WTC11 (cell line): ENCODE data around the gene UQCRHL. TPM values are rescaled to one million over a fixed set of nuclear protein-coding genes. Genes with fewer than 3 reads are reported as not detected.

Experiments
- ATAC-seq: fragments of 200-7000 bp; cut with Tn5 transposase; 2 replicates; pipeline ENCODE4 v1.10.0; 2021; ENCODE audit warnings: mild to moderate bottlenecking, moderate library complexity
- CTCF ChIA-PET: fragments of 300-600 bp; sonication (Branson Sonifier 250); formaldehyde crosslinking; loops from one replicate; lab custom pipeline; 2021; ENCODE audit warnings: antibody characterized with exemption; lab: Charles Lee
- POLR2A ChIA-PET: fragments of 350-600 bp; sonication (Branson Sonifier 250); formaldehyde crosslinking; loops from one replicate; lab custom pipeline; 2021; ENCODE audit warnings: antibody characterized with exemption; lab: Charles Lee
- DNase-seq: peaks from one replicate; pipeline ENCODE4 v3.0.0; 2021; ENCODE audit warnings: low spot score
- H3K27ac Mint-ChIP-seq: 2 replicates; pipeline ENCODE4 v1.8.0; 2021; ENCODE audit warnings: mixed read lengths
- H3K27me3 Mint-ChIP-seq: 2 replicates; pipeline ENCODE4 v1.8.0; 2021; ENCODE audit warnings: low read depth, mild to moderate bottlenecking, moderate library complexity, mixed read lengths
- H3K36me3 Mint-ChIP-seq: 2 replicates; pipeline ENCODE4 v1.8.0; 2021; ENCODE audit warnings: mixed read lengths
- H3K4me1 Mint-ChIP-seq: 2 replicates; pipeline ENCODE4 v1.8.0; 2022; ENCODE audit warnings: mixed read lengths
- H3K4me3 Mint-ChIP-seq: 2 replicates; pipeline ENCODE4 v1.8.0; 2021; ENCODE audit warnings: mild to moderate bottlenecking, moderate library complexity, mixed read lengths
- H3K9me3 Mint-ChIP-seq: 2 replicates; pipeline ENCODE4 v1.8.0; 2021; ENCODE audit warnings: mixed read lengths
- CBFB ChIP-seq: sonication (generic); formaldehyde crosslinking; IDR thresholded peaks from 2 replicates; pipeline ENCODE4 v1.8.1; 2022; ENCODE audit warnings: mild to moderate bottlenecking, low read depth, missing genetic modification reagents
- CREM ChIP-seq: sonication (generic); formaldehyde crosslinking; IDR thresholded peaks from 2 replicates; pipeline ENCODE4 v1.8.1; 2022; ENCODE audit warnings: mild to moderate bottlenecking, missing genetic modification reagents, moderate library complexity
- ELF4 ChIP-seq: sonication (generic); formaldehyde crosslinking; IDR thresholded peaks from 2 replicates; pipeline ENCODE4 v1.8.1; 2022; ENCODE audit warnings: low read depth, mild to moderate bottlenecking, moderate library complexity, missing genetic modification reagents
- GTF2I ChIP-seq: fragments of 250-450 bp; sonication (Bioruptor Pico); conservative IDR thresholded peaks from 2 replicates; pipeline ENCODE4 v1.4.0; 2021; ENCODE audit warnings: mild to moderate bottlenecking
- IRF2 ChIP-seq: sonication (generic); formaldehyde crosslinking; IDR thresholded peaks from 2 replicates; pipeline ENCODE4 v1.8.0; 2022; ENCODE audit warnings: low read depth, missing genetic modification reagents, borderline replicate concordance
- OVOL2 ChIP-seq: fragments of 250-450 bp; sonication (Bioruptor Pico); IDR thresholded peaks from 2 replicates; pipeline ENCODE4 v1.9.0; 2021; ENCODE audit warnings: mild to moderate bottlenecking, borderline replicate concordance
- SMAD4 ChIP-seq: sonication (generic); formaldehyde crosslinking; IDR thresholded peaks from 2 replicates; pipeline ENCODE4 v1.8.0; 2022; ENCODE audit warnings: mild to moderate bottlenecking, missing genetic modification reagents
- SP1 ChIP-seq: sonication (generic); formaldehyde crosslinking; conservative IDR thresholded peaks from 2 replicates; pipeline ENCODE4 v1.8.1; 2022; ENCODE audit warnings: missing genetic modification reagents
- TEAD4 ChIP-seq: sonication (generic); formaldehyde crosslinking; IDR thresholded peaks from 2 replicates; pipeline ENCODE4 v1.8.0; 2022; ENCODE audit warnings: mild to moderate bottlenecking, missing genetic modification reagents
- ZNF232 ChIP-seq: sonication (generic); formaldehyde crosslinking; IDR thresholded peaks from 2 replicates; pipeline ENCODE4 v1.8.0; 2022; ENCODE audit warnings: mild to moderate bottlenecking, missing genetic modification reagents
- ZNF416 ChIP-seq: fragments of 250-450 bp; sonication (Bioruptor Pico); IDR thresholded peaks from 2 replicates; pipeline ENCODE4 v1.9.0; 2021; ENCODE audit warnings: mild to moderate bottlenecking, inconsistent platforms
- total RNA-seq: library from RNA; stranded (reverse); gene quantifications from 3 replicates; pipeline ENCODE4 v1.2.3, GENCODE V29; 2021
- TF ChIP-seq, protein P1 (sequence below): sonication (generic); formaldehyde crosslinking; IDR thresholded peaks from 2 replicates; pipeline ENCODE4 v1.8.1; 2023; ENCODE audit warnings: mild to moderate bottlenecking, missing genetic modification reagents
- TF ChIP-seq, protein P2 (sequence below): fragments of 250-450 bp; sonication (Bioruptor Pico); IDR thresholded peaks from 2 replicates; pipeline ENCODE4 v2.1.2; 2022; ENCODE audit warnings: mild to moderate bottlenecking, moderate library complexity
- TF ChIP-seq, protein P3 (sequence below): sonication (generic); formaldehyde crosslinking; IDR thresholded peaks from 2 replicates; pipeline ENCODE4 v1.8.0; 2022; ENCODE audit warnings: mild to moderate bottlenecking, missing genetic modification reagents
- TF ChIP-seq, protein P4 (sequence below): sonication (generic); formaldehyde crosslinking; IDR thresholded peaks from 2 replicates; pipeline ENCODE4 v1.8.1; 2023; ENCODE audit warnings: mild to moderate bottlenecking, missing genetic modification reagents, moderate library complexity

UQCRHL gene
- total RNA-seq, 1 experiment from 2014 or later, result 3.8 TPM

DNA sequence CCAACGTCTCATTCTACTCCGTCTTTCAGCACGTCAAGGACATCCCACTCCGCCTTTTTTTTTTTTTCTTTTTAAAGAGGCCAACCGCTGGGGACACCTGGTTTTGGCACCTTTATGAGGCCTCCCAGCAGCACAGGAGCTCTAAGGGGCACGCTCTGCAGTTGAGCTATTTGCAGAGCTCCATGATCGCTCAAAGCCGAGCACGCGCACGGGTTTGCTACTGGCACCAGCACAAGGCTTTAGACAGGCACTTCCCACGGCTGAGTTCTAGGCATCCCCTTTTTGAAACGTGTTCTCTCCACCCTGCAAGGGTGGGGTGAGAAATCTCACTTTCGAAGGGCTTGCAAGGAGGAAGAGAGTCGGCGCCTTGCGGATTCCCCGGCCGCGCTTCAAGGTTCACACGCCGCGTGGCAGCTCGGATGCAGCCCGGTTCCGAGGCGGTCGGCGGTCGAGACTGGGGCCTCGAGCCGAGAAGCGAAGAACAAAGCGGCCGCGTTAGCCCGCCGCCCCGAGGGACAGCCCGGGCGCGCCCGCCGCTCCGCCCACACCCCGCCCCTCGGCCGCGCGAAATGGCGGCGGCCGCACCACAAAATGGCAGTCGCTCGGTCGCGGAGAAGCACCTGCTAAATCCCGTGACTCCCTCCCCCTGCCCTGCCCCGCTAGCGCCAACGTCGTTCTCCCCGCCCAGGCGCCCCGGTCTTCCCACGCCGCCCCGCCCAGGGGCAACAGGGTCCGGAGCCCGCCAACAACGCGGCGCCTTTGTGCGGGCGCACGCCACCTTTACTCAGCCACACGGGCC is 27.2 kb upstream of the UQCRHL start (continued):
- TF ChIP-seq, protein P1, sequence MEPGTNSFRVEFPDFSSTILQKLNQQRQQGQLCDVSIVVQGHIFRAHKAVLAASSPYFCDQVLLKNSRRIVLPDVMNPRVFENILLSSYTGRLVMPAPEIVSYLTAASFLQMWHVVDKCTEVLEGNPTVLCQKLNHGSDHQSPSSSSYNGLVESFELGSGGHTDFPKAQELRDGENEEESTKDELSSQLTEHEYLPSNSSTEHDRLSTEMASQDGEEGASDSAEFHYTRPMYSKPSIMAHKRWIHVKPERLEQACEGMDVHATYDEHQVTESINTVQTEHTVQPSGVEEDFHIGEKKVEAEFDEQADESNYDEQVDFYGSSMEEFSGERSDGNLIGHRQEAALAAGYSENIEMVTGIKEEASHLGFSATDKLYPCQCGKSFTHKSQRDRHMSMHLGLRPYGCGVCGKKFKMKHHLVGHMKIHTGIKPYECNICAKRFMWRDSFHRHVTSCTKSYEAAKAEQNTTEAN (CRISPR knock-in tag), result peak; percentile 20; the same call in 1 of the 2 replicates
- TF ChIP-seq, protein P2, sequence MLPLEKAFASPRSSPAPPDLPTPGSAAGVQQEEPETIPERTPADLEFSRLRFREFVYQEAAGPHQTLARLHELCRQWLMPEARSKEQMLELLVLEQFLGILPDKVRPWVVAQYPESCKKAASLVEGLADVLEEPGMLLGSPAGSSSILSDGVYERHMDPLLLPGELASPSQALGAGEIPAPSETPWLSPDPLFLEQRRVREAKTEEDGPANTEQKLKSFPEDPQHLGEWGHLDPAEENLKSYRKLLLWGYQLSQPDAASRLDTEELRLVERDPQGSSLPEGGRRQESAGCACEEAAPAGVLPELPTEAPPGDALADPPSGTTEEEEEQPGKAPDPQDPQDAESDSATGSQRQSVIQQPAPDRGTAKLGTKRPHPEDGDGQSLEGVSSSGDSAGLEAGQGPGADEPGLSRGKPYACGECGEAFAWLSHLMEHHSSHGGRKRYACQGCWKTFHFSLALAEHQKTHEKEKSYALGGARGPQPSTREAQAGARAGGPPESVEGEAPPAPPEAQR, result no peak
- TF ChIP-seq OVOL2 (no peak), SP1 (peak; percentile 92), TEAD4 (peak; percentile 60; the same call in 1 of the 2 replicates), CBFB (CRISPR knock-in tag) (no peak), IRF2 (CRISPR knock-in tag) (no peak), GTF2I (no peak), ZNF232 (CRISPR knock-in tag) (no peak; the same call in 1 of the 2 replicates), ELF4 (CRISPR knock-in tag) (0 out of 2 replicates have a peak, but pooled peaks have one; percentile 24), CREM (peak; percentile 76), ZNF416 (0 out of 2 replicates have a peak, but pooled peaks have one; percentile 8), SMAD4 (CRISPR knock-in tag) (peak; percentile 60; the same call in 1 of the 2 replicates)
- TF ChIP-seq, protein P3, sequence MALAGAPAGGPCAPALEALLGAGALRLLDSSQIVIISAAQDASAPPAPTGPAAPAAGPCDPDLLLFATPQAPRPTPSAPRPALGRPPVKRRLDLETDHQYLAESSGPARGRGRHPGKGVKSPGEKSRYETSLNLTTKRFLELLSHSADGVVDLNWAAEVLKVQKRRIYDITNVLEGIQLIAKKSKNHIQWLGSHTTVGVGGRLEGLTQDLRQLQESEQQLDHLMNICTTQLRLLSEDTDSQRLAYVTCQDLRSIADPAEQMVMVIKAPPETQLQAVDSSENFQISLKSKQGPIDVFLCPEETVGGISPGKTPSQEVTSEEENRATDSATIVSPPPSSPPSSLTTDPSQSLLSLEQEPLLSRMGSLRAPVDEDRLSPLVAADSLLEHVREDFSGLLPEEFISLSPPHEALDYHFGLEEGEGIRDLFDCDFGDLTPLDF (CRISPR knock-in tag), result peak; percentile 20; the same call in 1 of the 2 replicates

DNA sequence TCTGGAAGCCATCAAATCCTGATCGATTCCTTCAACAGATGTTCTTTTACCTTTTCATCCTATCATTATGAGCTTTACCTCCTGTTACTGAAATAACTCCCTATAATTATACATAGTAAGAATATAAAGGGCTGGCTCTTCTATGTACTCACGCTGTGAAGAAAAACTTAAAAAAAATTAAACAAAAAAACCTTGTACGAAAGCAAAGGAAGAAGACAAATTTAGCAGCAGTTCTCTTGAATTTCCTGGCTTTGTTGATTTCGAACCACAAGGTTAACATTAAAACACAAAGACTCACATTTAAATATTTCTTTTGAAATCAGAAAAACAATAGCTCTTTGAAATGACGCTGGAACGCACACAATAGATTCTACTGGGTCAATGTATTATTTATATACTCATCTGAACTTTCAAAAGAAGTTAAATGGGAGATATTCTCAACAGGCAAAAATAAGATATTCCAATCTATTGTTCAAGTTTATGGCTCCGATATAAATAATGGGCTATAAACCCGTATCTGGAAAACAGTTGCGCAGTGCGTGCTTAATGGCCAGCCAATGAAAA is 26.5 kb upstream of the UQCRHL start:
- ChIA-PET CTCF (interaction anchor here (0.5 to 2.1 kb wide), 8 partner anchors 13 to 1514 kb away, joined by 3 to 32 read pairs (median 4); partner anchors contain the start of gene SPEN), POLR2A (interaction anchor here (0.6 to 2.7 kb wide), 12 partner anchors 10 to 416 kb away, joined by 3 to 50 read pairs (median 4); partner anchors contain the start of gene SPEN)
- ATAC-seq, result no peak

More for the DNA sequence above, 26.5 kb upstream of the UQCRHL start:
- peaks cover 46% of the 10 kb centered on the region for H3K4me1 Mint-ChIP-seq
- peak overlapping the region; percentile 89 for H3K4me3 Mint-ChIP-seq
- no peaks in the 10 kb centered on the region; the same call in 1 of the 2 replicates for H3K27me3 Mint-ChIP-seq
- DNase-seq, result no peak
- TF ChIP-seq, protein P4, sequence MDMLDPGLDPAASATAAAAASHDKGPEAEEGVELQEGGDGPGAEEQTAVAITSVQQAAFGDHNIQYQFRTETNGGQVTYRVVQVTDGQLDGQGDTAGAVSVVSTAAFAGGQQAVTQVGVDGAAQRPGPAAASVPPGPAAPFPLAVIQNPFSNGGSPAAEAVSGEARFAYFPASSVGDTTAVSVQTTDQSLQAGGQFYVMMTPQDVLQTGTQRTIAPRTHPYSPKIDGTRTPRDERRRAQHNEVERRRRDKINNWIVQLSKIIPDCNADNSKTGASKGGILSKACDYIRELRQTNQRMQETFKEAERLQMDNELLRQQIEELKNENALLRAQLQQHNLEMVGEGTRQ (CRISPR knock-in tag), result no peak
- TF ChIP-seq IRF2 (CRISPR knock-in tag), result no peak
- TF ChIP-seq ZNF232 (CRISPR knock-in tag), result no peak
- TF ChIP-seq, protein P2, result no peak
- H3K27ac Mint-ChIP-seq, result peak overlapping the region; percentile 100
- H3K36me3 Mint-ChIP-seq, result peaks cover 7% of the 10 kb centered on the region
- no peaks in the 10 kb centered on the region for H3K9me3 Mint-ChIP-seq
